GM19324 (cell line): ENCODE data around the gene DNAJC1.
"Not testable (repeated sequence)": the region's sequence is repeated elsewhere in the genome, so short reads cannot be mapped to it uniquely, and the experiment has no call there.

Experiments used
- ATAC-seq: cut with Tn5 transposase; IDR thresholded peaks from one replicate; pipeline ENCODE4 v1.9.1; 2021; ENCODE audit warnings: mild to moderate bottlenecking, moderate library complexity; ENCODE audit not compliant: unreplicated experiment, low FRiP score

Gene DNAJC1

DNA sequence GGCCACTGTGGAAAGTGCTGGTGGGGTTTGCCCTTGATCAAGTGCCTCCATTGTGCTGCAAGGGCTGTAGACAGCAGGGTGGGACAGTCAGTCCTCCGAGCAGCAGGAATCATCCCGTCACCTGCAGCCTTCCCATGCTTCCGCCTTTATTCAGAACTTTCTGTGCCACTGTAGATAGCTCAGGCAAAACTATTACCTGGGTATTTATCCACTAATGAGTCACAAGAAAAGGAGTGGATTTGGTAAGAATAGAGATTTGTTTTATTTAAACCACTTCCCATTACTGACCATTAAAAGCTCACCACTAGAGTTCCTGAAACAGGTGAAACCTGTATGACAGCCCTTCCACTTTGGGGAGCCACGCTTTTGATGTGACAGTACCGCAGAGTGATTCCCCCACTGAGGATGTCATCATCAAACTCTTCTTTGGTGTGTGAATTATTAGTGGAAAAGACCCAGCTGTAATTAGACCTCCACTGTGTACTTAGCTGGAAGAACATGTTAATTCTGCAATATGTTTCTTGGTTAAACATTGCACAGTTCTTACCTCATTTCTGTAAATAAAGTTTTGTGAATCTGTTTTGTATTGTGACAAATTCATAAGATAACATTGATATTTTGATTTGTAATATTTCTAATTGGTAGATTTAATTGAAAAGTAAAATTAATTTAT lies 260.7 kb downstream of the DNAJC1 start:
- ATAC-seq, result no peak

GRCh38 chr10:21740989-21741388 lies 262.5 kb downstream of the DNAJC1 start:
- no peak for ATAC-seq

- ATAC-seq, result no peak
Measured at GRCh38 chr10:21737106-21737505, 266.4 kb downstream of the DNAJC1 start.

- no peak for ATAC-seq
Measured at GRCh38 chr10:21733710-21734109, 269.8 kb downstream of the DNAJC1 start.

GRCh38 chr10:21732067-21732772 lies 271.3 kb downstream of the DNAJC1 start:
- no peak for ATAC-seq

- ATAC-seq, result no peak
Measured at GRCh38 chr10:21728618-21729017, 274.9 kb downstream of the DNAJC1 start.

DNA sequence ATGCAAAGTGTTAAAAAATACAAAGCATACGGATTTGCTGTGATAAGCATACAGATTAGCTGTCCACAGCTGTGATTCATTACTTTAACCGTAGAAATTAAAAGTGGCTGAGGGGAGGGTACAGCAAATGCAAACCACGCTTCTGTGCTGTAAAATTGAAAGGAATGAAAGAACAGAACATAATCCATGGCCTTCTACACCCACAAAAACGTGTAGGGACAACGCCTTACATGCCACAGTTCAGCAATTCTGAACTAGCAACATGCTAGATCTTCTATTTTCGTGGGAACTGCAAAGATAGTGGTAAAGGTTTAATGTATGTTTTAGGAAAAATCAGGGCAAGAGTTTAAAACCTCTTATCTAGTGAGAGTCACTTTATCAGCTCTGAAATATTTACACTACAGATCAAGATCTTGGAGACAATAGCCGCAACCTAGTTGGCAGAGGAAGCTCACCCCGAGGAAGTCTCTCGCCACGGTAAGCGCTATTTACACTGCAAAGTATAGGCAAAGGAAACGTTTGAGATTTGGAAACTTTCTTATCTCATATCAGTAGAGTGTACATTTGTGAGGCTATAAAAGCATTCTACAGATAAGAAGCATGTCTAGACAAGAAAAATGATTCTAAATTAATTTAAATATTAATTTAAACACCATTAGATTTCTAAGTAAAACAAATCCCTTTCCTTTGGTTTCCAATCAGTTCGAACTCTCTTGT lies 275.9 kb downstream of the DNAJC1 start:
- ATAC-seq, result no peak

DNA sequence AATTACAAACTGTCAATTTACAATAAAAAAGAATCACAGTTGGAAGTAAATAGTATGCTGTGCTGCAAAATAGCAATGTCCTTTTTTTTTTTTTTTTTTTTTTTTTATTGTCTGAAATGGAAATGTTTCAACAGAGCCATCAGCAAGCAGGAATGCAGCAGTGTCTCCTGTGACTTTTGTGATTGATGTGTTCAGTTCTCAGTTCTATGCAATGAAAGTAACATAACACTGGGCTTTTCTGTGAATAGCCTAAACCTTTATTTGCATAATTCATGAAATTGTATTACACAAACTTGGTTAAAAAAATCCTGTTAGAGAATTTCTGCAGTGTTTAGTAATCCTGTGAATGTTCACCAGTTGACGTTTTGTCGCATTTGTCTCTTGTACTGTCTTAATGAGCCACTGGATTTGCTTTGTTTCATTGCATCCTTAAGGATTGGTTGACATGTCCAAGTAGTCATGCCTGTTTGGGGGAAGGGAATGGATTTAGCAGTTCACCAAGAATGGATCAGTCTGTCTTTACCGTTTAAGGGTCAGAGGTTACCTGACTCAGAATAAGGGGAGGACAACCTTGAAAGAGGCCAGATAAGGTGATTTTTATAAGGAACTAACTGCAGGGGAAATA lies 276.8 kb downstream of the DNAJC1 start:
- no peak for ATAC-seq

GRCh38 chr10:21724687-21725367 lies 278.7 kb downstream of the DNAJC1 start:
- ATAC-seq, result peak; percentile 87

DNA sequence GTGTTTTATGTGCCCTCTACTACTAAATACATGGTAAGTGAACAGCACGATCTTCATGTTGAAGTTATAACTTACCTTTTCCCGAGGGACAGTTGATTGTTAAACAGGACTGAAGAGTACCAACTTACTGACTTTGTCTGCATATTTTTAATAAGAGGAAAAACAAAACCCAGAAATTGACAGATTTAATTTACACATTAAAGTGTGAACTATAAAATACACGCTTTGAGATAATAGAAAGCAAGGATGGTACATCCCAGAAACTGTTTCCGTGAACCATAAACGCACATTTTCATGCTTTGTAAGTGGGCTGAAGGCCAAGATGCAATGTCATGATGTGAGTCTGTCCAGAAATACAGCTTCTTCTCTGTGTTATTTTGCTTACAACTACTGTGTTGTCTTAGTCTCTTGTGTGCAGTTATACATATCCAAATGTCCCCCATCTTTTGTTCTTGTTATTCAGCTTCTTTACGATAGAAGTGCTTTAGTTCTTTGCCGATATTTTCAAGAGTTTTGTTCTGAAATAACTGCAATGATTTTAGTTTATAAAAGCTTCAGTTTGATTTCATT lies 279.4 kb downstream of the DNAJC1 start:
- no peak for ATAC-seq

- ATAC-seq, result no peak
Measured at GRCh38 chr10:21722209-21722608, 281.3 kb downstream of the DNAJC1 start.

DNA sequence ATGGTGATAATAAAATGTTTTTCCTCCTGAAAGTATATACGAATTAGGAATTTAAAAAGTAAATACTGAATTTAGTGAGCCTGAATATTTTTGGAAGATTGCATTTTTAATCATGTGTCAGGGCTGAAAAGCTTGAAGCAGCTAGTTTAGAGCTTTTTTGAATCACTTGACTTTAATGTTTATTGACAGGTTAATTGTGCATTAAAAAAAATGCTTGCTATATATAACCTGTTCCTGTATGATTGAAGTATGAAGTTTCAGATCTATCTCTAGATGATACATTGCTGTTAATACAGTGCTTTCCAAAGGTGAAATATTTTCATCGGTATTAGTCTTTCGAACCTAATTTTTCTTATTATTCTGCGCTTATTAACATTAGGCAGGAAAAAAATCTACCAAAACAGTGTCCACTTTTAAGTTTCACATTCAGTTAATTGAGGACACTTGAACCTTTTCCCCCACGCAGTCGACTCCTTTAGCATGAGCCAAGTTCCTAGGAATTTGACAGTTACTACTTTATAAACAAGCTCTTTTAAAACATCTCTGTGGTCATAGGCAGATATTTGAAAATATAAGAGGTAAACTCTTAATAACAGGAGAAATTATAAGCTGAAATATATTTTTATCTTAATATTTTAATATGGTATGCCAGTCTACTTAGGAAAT lies 282.4 kb downstream of the DNAJC1 start:
- ATAC-seq, result no peak

GRCh38 chr10:21720090-21720489 lies 283.4 kb downstream of the DNAJC1 start:
- ATAC-seq, result no peak

DNA sequence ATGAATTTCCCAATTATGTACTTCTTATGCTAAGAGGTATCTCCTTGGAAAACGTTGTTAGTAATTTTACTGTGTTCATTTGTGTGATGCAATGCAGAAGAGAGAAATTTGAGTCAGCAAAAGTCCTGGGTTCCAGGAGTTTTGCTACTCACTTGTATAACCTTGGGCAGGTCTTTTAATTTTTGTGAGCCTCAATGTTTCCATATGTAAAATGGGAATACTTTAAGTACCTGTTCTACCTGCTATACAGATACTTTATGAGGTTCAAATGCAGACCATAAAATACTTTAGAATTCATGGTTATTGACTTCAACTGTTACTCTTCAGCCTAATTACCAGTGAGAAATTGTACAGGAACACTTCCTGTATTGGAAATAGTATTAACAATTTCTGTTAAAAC lies 284.0 kb downstream of the DNAJC1 start:
- ATAC-seq, result no peak

DNA sequence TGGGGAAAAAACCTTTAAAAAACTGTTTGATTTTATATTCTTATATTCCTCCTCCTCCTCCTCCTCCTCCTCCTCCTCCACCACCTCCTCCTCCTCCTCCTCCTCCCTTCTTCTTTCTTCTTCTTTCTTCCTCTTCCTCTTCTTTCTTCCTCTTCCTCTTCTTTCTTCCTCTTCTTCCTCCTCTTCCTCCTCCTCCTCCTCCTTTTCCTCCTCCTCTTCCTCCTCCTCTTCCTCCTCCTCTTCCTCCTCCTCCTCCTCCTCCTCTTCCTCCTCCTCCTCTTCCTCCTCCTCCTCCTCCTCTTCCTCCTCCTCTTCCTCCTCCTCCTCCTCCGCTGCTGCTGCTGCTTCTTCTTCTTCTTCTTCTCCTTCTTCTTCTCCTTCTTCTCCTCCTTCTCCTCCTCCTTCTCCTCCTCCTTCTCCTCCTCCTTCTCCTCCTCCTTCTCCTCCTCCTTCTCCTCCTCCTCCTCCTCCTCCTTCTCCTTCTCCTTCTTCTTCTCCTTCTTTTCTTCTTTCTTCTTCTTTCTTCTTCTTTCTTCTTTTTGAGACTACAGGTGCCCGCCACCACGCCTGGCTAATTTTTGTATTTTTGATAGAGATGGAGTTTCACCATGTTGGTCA lies 286.0 kb downstream of the DNAJC1 start:
- not testable (repeated sequence) for ATAC-seq

DNA sequence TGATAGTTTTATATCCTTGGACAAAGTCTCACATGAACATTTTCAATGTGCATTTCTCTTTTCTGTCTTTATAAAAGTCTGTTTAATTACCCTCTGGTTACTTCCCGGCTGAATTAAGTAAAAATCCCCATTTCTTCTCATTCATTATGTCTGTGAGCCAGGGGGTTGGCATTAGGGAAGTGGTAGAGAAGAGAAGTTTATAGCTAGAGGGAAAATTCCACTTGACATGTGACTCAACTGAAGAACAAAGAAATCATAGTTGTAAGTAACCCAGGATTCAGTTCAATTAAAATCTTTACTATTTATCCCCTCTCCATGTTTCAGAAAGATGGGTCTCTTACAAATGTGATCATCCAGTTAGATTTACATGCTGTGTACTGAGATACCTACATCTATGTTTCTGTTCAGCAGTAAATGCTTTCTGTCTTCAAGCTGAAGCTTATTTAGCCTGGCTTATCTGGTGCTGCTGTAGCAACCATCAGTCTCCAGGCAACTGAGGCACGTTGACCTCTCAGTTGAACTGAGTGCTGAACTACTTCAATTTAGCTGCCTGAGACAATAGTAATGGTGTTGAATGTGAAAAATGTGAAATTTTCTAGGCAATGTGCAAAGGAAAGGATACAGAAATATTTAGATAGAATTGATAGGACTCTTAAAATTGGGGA lies 287.9 kb downstream of the DNAJC1 start:
- ATAC-seq, result no peak

- no peak for ATAC-seq
Measured at GRCh38 chr10:21712975-21713374, 290.6 kb downstream of the DNAJC1 start.

- no peak for ATAC-seq
Measured at GRCh38 chr10:21707498-21707897, 296.0 kb downstream of the DNAJC1 start.
